Posterior vena cava (tissue), 2 donors: ENCODE measurements around the gene DPYSL3. TPM values are rescaled to one million over a fixed set of nuclear protein-coding genes. Genes with fewer than 3 reads are reported as not detected.

Experiments
- DNase-seq: peaks from one replicate; pipeline ENCODE4 v3.0.0-alpha.2; 2020; ENCODE audit warnings: low spot score
- intact Hi-C, 2 donors: fragments of 100-400 bp; cut with DNase I; formaldehyde crosslinking; loops; one replicate each; pipeline versions ENCODE4 v1.14.1 to v1.14.2; 2022 to 2023
- total RNA-seq, 2 donors: library from RNA; stranded (reverse); fragmentation: NEBNext Ultra II Directional; extraction: Animal tissue kit (Norgen Biotek cat#: 25700); gene quantifications; one replicate each; pipeline ENCODE4 v1.2.1, GENCODE V29; 2021
- donor health status: DM: yes; HTN: yes; CAD: no.
- donor health status: DM: yes; HTN: yes; CAD: no.

DPYSL3 gene
- total RNA-seq, 2 donors from 2014 or later = 401 to 418 TPM

- no peak for DNase-seq
- intact Hi-C loops = loop anchor here (1.0 to 5.0 kb wide), 3 partner anchors 55 to 105 kb away; no protein-coding TSS in a partner anchor
Observed at GRCh38 chr5:147452165-147452811, 57.6 kb downstream of the DPYSL3 start.

GRCh38 chr5:147451193-147451592, 58.7 kb downstream of the DPYSL3 start:
- DNase-seq = no peak
- intact Hi-C loops = loop anchor here in 1 of 2 donors (5.0 kb wide), 2 partner anchors 56 to 106 kb away; no protein-coding TSS in a partner anchor

- intact Hi-C loops = loop anchor here in 1 of 2 donors (5.0 kb wide), 2 partner anchors 57 to 107 kb away; no protein-coding TSS in a partner anchor
- DNase-seq = no peak
Observed at GRCh38 chr5:147450606-147451005, 59.3 kb downstream of the DPYSL3 start.

- DNase-seq = no peak
- intact Hi-C loops = loop anchor here in 1 of 2 donors (5.0 kb wide), 1 partner anchor 36 kb away; no protein-coding TSS in a partner anchor
Observed at GRCh38 chr5:147448766-147449165, 61.1 kb downstream of the DPYSL3 start.

- DNase-seq = no peak
- intact Hi-C loops = loop anchor here in 1 of 2 donors (5.0 kb wide), 1 partner anchor 34 kb away; no protein-coding TSS in a partner anchor
Observed at GRCh38 chr5:147446523-147446922, 63.3 kb downstream of the DPYSL3 start.

DNA sequence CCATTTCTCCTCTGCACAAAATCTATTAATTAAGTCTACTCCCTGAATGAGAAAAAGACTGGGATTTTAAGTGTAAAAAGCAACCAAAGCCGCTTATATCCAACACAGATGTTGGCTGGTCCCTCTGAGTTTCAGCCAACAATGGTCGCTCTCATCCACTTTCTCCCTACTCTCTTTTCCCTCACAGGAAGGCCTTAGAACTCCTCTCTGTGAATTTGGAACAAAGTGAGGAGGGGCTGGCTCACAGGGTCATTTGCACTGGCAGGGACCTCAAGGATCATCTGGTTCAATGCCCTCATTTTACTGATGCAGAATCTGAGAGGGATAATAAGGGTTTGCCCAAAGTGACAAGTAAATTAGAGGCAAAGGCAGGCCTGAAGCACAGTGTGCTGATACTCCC, 64.0 kb downstream of the DPYSL3 start:
- intact Hi-C loops = loop anchor here in 1 of 2 donors (5.0 kb wide), 1 partner anchor 34 kb away; no protein-coding TSS in a partner anchor
- no peak for DNase-seq

DNA sequence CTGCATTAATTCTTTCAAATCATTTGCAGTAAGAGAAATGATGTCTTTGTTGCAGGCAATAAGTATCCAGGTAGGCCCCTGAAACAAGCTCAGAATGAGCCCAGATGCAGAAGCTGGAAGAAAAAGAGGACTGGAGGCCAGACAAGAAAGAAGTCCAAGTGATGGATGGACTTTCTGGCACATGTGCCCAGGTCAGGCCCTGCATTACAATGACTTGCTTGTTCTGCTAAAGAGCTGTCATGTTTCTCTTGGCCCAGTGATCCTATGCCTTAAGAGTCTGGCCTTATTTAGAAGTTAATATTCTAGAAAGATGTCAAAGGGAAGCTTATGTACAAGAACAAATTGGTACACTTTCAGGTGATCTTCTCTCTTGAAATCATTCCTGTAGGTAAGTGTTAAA, 64.8 kb downstream of the DPYSL3 start:
- intact Hi-C loops = loop anchor here in 1 of 2 donors (5.0 kb wide), 1 partner anchor 33 kb away; no protein-coding TSS in a partner anchor
- no peak for DNase-seq

DNA sequence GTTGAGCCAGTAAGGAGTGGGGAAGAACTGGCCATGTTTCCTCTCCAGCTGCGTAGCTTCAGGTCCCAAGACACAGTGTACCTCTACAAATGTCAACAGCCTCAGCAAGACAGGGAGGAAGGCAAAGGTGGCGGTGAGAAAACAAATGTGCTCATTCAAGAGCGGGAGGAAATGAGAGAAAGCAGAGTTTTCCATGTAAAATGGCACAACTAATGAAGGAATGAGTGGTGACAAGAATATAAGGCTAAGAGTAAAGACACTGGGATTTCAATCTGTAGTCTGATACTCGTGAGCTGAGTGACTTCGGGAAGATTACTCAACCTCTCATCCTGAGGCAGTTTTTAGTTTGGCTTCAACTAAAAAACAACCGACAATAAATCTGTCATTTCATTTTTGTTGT, 67.6 kb downstream of the DPYSL3 start:
- no peak for DNase-seq
- intact Hi-C loops = no loop called here

- intact Hi-C loops = no loop called here
- DNase-seq = no peak
Observed at GRCh38 chr5:147441191-147441695, 68.6 kb downstream of the DPYSL3 start.

- no peak for DNase-seq
- intact Hi-C loops = no loop called here
Observed at GRCh38 chr5:147439254-147439653, 70.6 kb downstream of the DPYSL3 start.

- DNase-seq = no peak
- intact Hi-C loops = no loop called here
Observed at GRCh38 chr5:147437161-147437596, 72.7 kb downstream of the DPYSL3 start.

- no peak for DNase-seq
- intact Hi-C loops = no loop called here
Observed at GRCh38 chr5:147436596-147436995, 73.3 kb downstream of the DPYSL3 start.

DNA sequence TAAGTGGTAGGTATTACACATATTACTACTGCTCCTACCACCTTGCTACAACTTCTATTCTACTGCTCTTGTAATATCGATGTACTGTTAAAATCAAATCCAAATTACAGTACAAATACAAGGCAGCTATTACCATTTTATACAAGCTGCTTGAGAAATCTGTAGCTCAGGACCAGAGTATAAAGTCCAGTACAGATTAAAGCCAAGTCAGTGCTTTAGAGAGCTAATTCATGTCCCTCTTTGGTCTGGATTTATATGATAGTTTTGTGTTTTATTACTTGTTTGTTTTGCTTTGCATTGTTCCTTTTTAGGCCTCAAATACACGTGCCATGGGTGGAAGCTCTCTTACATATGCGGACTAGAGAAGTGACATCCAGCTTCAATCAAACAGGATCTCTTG, 75.8 kb downstream of the DPYSL3 start:
- intact Hi-C loops = no loop called here
- no peak for DNase-seq

DNA sequence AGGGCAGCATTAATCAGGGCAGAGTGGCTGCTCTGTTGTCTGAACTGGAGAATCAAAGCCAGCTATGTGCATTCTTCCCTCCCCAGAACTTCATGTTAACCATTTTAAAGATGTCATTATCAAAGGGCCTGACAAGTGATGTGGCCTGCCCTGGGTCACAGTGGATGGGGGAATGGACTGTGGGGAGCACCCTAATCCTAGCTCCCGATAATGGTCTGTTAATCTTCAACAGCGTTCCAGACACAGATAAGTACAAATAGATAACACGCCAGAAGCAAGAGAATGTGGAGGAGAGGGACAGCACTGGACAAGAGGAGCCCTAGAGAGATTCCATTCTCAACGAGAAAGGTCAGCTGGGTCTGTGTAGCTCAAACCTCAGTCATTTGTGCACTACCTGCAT, 77.5 kb downstream of the DPYSL3 start:
- intact Hi-C loops = no loop called here
- no peak for DNase-seq

DNA sequence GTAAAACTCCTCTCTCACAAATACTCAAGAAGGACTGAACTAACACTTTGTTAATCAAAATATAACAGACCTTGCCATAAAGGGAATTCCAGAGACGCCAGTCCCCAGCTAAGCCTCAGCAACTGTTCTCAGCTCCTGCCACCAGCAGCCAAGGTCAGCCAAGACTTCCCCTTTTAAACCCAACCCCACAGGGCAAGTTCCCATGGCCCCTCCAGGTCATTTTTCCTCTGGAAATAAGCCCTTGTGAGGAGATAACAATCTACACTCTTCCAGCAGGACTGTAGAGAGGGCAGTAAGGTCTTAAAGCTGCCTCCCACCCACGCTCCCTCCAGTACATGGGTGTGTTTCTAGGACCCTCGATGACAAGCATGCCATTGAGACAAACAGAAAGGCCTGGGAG, 78.3 kb downstream of the DPYSL3 start:
- DNase-seq = no peak
- intact Hi-C loops = no loop called here

DNA sequence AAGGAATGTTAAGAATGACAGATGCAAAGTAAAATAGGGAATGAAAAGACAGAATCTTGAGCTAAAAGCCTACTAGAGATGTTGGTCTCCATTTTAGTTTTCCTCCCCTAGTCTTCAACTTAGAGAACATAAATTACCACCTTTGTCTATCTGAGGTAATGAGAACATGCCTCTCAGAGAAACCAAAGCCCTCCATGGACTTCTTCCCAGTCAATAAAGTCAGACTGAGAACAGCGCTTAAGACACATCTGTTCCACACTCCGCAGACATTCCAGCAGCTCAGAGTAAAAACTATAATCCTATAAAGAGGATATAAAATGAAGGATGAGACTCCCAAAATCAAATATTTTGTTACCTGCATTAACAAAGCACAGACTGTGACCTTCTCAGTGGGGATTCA, 79.2 kb downstream of the DPYSL3 start:
- DNase-seq = no peak
- intact Hi-C loops = no loop called here

- no peak for DNase-seq
Observed at GRCh38 chr5:147427521-147428401, 82.1 kb downstream of the DPYSL3 start.

DNA sequence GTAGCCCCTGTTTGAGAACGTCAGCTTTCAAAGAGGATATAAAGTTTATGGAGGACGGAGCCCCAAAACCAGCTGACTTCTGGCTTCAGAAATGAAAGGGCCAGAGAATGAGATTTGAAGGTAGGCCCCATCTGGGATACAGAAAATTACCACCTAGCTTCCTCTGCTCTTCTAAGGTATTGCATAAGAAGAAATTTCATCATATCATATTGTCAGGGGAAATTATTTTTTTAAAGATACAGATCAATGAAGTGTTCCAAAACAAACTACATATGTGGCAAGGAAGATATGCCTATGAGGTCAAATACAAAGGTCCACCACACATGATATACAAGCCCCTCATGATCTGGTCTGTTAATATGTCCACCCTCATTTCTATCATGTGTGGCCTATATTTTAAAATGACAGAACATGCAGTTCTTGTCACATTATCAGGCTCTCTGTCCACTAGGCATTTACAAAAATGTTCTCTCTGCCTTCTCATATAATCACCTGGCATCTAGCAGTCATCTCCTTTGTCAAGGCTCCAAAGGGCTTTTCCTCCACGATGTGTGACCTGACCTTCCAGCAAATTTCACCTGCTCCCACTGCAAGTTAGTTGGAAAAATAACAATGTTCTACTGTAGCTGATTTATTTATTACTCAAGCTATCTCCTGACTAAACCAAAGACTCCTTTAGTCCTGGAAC, 83.1 kb downstream of the DPYSL3 start:
- intact Hi-C loops = no loop called here

More at GRCh38 chr5:147427521-147428401, 82.1 kb downstream of the DPYSL3 start:
- intact Hi-C loops = no loop called here

DNA sequence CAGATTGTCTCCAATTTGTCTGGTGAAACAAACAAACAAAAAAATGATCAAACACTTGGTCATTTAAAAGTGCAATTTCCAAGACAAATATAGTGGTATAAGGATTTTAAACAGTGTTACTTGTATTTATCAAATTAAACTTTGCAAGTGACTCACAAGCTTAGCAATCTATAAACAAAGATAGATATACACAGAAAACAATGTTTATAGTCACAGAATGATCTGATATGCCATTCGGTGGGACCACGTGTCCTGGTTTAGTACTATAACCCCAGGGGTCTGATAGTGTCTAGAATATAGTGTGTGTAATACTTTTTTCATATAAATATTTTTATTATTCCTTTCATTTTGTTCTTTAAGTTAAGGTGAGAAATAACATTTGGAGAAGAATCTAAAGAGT, 91.3 kb downstream of the DPYSL3 start:
- intact Hi-C loops = loop anchor here in 1 of 2 donors (10.0 kb wide), 1 partner anchor 86 kb away; no protein-coding TSS in a partner anchor
- DNase-seq = no peak

More for the DNA sequence above, 83.1 kb downstream of the DPYSL3 start:
- DNase-seq = no peak
